Smooth muscle cell (in vitro differentiated cells): ENCODE measurements around the gene PNMT. TPM values are rescaled to one million over a fixed set of nuclear protein-coding genes. Genes with fewer than 3 reads are reported as not detected.

Experiments used
- DNase-seq: peaks from one replicate; lab custom pipeline; 2025; ENCODE audit not compliant: unreplicated experiment; lab: John Stamatoyannopoulos, UW
- H2AFZ ChIP-seq: fragments of 200-600 bp; sonication (generic); 2 replicates; pipeline ENCODE4 v1.6.0; 2016; ENCODE audit warnings: antibody characterized with exemption, low read depth, mild to moderate bottlenecking
- H3F3A ChIP-seq: fragments of 200-600 bp; sonication (generic); 2 replicates; pipeline ENCODE4 v1.6.0; 2017; ENCODE audit warnings: antibody characterized with exemption, low read depth
- H3K27ac ChIP-seq: fragments of 200-600 bp; sonication (generic); 2 replicates; pipeline ENCODE4 v1.5.1; 2016; ENCODE audit warnings: low read depth, mild to moderate bottlenecking
- H3K27me3 ChIP-seq: fragments of 200-600 bp; sonication (generic); 2 replicates; pipeline ENCODE4 v1.6.1; 2016; ENCODE audit warnings: low read depth, mild to moderate bottlenecking
- H3K36me3 ChIP-seq: fragments of 200-600 bp; sonication (generic); 2 replicates; pipeline ENCODE4 v1.5.1; 2016; ENCODE audit warnings: low read depth
- H3K4me1 ChIP-seq: fragments of 200-600 bp; sonication (generic); 2 replicates; pipeline ENCODE4 v1.5.1; 2016; ENCODE audit warnings: low read depth
- H3K4me2 ChIP-seq: fragments of 200-600 bp; sonication (generic); 2 replicates; pipeline ENCODE4 v1.6.0; 2016; ENCODE audit warnings: mild to moderate bottlenecking
- H3K4me3 ChIP-seq: fragments of 200-600 bp; sonication (generic); 2 replicates; pipeline ENCODE4 v1.5.1; 2016; ENCODE audit warnings: mild to moderate bottlenecking
- H3K79me2 ChIP-seq: fragments of 200-600 bp; sonication (generic); 2 replicates; pipeline ENCODE4 v1.6.0; 2016; ENCODE audit warnings: low read depth, mild to moderate bottlenecking
- H3K9ac ChIP-seq: fragments of 200-600 bp; sonication (generic); 2 replicates; pipeline ENCODE4 v1.6.0; 2016; ENCODE audit warnings: low read depth
- H3K9me3 ChIP-seq: fragments of 200-600 bp; sonication (generic); replicated peaks from 2 replicates; pipeline ENCODE4 v1.5.1; 2016; ENCODE audit warnings: low read depth
- H4K20me1 ChIP-seq: fragments of 200-600 bp; sonication (generic); 2 replicates; pipeline ENCODE4 v1.6.0; 2016; ENCODE audit warnings: low read depth
- WGBS: methylation state at CpG from one replicate; pipeline ENCODE4 v1.1.7; 2016; ENCODE audit warnings: low lambda C conversion rate; 5-methylcytosine and 5-hydroxymethylcytosine counted together
- polyA plus RNA-seq: library from polyadenylated mRNA; unstranded; fragments of >200 nt; fragmentation: Nextera tagmentation; extraction: Ambion mirVana; gene quantifications from 2 replicates; pipeline ENCODE4 v1.2.1, GENCODE V29; 2016
- total RNA-seq: library from RNA; depleted of rRNA; stranded (reverse); fragments of >200 nt; gene quantifications from 2 replicates; pipeline ENCODE4 v1.2.3, GENCODE V29; 2014
- TF ChIP-seq, protein P1 (sequence below): fragments of 200-600 bp; sonication (generic); IDR thresholded peaks from 2 replicates; pipeline ENCODE4 v1.5.1; 2017; ENCODE audit warnings: borderline replicate concordance, mild to moderate bottlenecking, antibody characterized with exemption; ENCODE audit not compliant: insufficient read depth, poor library complexity, severe bottlenecking

The PNMT gene
- total and polyA plus RNA-seq, 2 experiments from 2014 or later, result 0.23 TPM; not detected in 1

DNA sequence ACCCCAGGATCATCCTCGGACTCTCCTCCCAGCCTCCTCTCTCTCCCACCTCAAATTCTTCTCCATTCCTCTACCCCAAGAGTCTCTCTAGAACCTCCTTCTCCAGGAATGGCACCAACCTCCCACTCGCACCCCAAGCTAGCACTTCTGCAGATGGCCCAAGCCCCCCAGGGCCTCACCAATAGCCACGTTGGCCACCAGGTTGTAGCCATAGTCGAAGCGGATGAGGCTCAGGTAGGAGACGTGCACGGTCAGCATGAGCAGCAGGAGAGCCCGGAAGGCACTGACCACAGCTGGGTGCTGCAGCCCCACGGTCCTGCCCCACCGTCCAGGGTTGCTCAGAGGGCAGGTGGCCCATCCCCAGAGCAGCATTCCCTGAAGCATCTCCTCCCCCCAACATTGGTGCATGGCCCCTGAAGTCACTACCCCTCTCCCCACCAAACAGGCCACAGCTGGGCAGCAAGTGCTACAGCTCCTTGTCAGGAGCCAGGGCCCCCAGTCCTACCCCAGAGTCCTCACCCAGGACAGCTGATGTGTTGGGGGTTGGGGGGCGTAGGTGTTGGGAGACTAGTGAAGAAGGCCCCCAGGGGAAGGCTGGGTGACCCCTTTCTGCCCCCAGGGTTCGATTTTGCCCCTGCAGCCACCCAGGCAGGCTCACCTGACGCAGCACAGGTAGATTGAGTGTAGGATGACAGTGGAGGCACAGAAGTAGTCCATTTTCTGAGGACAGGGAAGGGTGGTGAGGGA is 5.3 kb downstream of the PNMT start:
- H3K4me1 ChIP-seq, result no peaks in the 10 kb centered on the region
- 87% methylated on average over 13 of the region's 13 CpGs for WGBS
- no peaks in the 10 kb centered on the region for H3K79me2 ChIP-seq
- no peak overlapping the region for H3K4me2 ChIP-seq
- no peaks in the 10 kb centered on the region for H4K20me1 ChIP-seq
- no peak overlapping the region for H3K9ac ChIP-seq
- TF ChIP-seq, protein P1, sequence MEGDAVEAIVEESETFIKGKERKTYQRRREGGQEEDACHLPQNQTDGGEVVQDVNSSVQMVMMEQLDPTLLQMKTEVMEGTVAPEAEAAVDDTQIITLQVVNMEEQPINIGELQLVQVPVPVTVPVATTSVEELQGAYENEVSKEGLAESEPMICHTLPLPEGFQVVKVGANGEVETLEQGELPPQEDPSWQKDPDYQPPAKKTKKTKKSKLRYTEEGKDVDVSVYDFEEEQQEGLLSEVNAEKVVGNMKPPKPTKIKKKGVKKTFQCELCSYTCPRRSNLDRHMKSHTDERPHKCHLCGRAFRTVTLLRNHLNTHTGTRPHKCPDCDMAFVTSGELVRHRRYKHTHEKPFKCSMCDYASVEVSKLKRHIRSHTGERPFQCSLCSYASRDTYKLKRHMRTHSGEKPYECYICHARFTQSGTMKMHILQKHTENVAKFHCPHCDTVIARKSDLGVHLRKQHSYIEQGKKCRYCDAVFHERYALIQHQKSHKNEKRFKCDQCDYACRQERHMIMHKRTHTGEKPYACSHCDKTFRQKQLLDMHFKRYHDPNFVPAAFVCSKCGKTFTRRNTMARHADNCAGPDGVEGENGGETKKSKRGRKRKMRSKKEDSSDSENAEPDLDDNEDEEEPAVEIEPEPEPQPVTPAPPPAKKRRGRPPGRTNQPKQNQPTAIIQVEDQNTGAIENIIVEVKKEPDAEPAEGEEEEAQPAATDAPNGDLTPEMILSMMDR, result no peak
- H3K36me3 ChIP-seq, result no peaks in the 10 kb centered on the region
- H3K4me3 ChIP-seq, result no peak overlapping the region
- H3K9me3 ChIP-seq, result no peaks in the 10 kb centered on the region
- H3F3A ChIP-seq, result no peaks in the 10 kb centered on the region
- H2AFZ ChIP-seq, result no peak overlapping the region
- no peak for DNase-seq
- H3K27ac ChIP-seq, result no peak overlapping the region
- peaks cover 30% of the 10 kb centered on the region for H3K27me3 ChIP-seq

DNA sequence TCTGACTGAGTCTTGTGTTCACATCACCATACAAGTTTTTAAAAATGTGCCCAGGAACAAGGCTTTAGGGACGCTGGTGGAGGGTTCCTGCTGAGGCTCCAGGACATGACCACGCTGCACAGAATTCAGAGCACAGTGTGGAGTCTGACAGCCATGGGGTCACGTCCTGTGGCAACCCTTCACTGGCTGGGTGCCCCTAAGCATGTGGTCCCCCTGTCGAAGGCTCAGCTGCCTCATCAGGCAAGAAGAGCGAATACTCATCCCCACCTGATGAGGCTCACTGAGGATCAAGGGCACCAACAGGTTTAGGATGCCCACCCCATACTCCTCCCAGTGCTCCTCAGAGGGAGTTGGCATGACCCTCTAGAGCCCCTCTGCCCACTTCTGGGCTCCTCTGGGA is 5.9 kb downstream of the PNMT start:
- H3K4me1 ChIP-seq, result no peaks in the 10 kb centered on the region
- DNase-seq, result no peak
- WGBS, result 91% methylated on average over 5 of the region's 5 CpGs
- no peak overlapping the region for H3K4me3 ChIP-seq
- H3K27ac ChIP-seq, result no peak overlapping the region
- H3K27me3 ChIP-seq, result peaks cover 23% of the 10 kb centered on the region
- no peaks in the 10 kb centered on the region for H3K36me3 ChIP-seq
- no peak overlapping the region for H3K9ac ChIP-seq
- no peak overlapping the region for H2AFZ ChIP-seq
- no peaks in the 10 kb centered on the region for H3F3A ChIP-seq
- H4K20me1 ChIP-seq, result no peaks in the 10 kb centered on the region
- no peak overlapping the region for H3K4me2 ChIP-seq
- TF ChIP-seq, protein P1, result no peak
- H3K79me2 ChIP-seq, result no peaks in the 10 kb centered on the region
- H3K9me3 ChIP-seq, result no peaks in the 10 kb centered on the region

DNA sequence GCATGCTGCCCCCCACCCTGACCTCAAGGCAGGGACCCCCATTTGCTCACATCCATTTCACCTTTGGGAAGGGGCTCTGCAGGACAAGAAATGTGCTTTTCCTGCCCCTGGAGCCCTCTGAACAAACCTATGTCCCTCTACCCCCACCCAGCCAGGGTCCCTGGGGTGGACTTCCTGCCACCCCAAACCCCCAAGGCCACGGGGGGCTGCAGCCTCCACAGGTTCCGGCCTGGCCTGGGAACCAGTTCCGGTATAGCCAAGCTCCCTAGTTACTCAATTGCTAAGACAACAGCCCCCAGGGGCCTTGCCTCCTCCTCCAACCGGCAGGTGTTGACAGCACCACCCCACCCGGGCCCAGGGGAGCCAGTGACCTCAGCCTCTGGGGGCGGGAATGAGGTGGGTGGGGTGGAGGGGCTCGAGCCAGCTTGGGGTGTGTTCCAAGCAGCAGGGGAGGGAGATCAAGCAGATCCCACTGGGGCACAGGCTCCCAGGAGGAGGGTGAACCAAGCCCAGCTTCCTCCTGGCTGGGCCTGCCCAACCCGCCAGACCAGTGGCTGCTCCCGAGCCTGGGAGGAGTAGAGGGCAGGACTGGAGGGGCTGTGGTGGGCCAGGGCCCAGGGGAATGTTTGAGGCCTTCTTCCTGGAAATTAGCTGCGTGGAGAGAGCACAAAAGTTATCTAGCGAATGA is 6.6 kb downstream of the PNMT start:
- WGBS, result 41% methylated on average over 11 of the region's 11 CpGs
- TF ChIP-seq, protein P1, result no peak
- Histone ChIP-seq H3K4me3 (no peak overlapping the region), H3K9ac (no peak overlapping the region), H3K4me2 (no peak overlapping the region), H2AFZ (no peak overlapping the region), H3K4me1 (no peaks in the 10 kb centered on the region), H3K79me2 (no peaks in the 10 kb centered on the region), H3K27ac (no peak overlapping the region), H3K27me3 (peaks cover 17% of the 10 kb centered on the region), H3F3A (no peaks in the 10 kb centered on the region), H3K9me3 (no peaks in the 10 kb centered on the region), H3K36me3 (no peaks in the 10 kb centered on the region), H4K20me1 (no peaks in the 10 kb centered on the region)
- no peak for DNase-seq
